Stimulated activated CD8-positive, alpha-beta memory T cell treated with anti-CD3 and anti-CD28 coated beads, Interleukin-12 subunit alpha, Interleukin-12 subunit beta, amount 100 ng/mL, for 1 hour (primary cell): ENCODE results near the gene DCLRE1C.
"Not testable (repeated sequence)": the region's sequence is repeated elsewhere in the genome, so short reads cannot be mapped to it uniquely, and the experiment has no call there.

ENCODE experiments used
- DNase-seq: peaks from one replicate; pipeline ENCODE4 v3.0.0-alpha.2; 2020; ENCODE audit warnings: low read depth

Gene DCLRE1C

GRCh38 chr10:14879928-14880193, 74.0 kb downstream of the DCLRE1C start:
- no peak for DNase-seq

- DNase-seq, result no peak
Measured at GRCh38 chr10:14879124-14879927, 74.6 kb downstream of the DCLRE1C start.

DNA sequence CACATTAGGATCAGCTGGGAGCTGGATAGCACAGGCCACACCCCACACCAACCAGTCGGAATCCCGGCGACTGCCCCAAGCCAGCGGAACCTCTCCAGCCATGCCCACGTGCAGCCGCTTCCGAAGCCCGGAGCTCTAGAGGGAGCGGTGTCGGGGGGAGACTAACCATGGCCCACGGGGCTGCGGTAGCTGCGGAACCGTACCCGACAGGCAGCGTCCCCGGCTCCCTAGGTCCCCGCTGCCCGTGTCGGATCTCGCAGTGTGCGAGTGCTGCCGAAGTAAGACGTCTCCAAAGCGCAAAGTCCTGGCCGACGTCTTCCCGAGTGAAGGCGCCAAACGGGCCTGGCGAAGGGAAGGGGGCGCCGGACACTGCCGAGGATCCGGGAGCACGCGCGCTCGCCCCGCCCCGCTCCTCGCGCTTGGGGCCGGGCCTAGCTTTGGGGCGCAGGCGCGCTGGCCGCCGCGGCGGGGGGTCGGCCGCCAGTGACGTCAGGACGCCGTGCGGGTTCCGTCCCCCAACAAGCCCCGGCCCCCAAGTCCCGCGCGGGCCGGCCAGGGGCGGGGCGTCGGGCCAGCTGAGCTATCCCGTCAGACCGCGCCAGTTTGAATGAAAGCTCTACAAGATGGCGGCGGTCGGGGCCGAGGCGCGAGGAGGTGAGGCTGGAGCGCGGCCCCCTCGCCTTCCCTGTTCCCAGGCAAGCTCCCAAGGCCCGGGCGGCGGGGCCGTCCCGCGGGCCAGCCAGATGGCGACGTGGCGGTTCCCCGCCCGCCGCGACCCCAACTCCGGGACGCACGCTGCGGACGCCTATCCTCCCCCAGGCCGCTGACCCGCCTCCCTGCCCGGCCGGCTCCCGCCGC, 75.4 kb downstream of the DCLRE1C start, which contains the start of gene SUV39H2:
Gene SUV39H2 (plus strand): TSS at position 601 of the 858 bp plus-strand sequence. CDS start 23 bp downstream, at position 624.
- DNase-seq, result peak; percentile 81

GRCh38 chr10:14876764-14877163, 77.1 kb downstream of the DCLRE1C start:
- DNase-seq, result no peak

DNA sequence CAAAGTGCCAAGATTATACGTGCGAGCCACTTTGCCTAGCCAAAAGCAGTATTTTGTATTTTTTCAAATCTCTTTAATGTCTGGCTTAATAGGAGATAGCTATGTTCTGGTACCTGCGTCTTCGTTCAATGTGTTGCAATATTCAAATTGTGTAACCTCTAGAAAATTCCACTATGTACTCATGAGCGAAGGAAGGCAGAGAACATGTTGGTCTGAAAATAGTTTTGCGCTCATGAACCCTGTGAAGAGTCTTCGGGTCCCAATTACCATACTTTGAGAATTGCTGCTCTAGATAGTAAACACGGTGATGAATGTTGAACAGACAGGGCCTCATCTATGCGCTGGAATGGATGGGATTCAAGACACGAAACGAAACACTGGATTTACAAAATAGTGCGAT, 78.0 kb downstream of the DCLRE1C start:
- no peak for DNase-seq

GRCh38 chr10:14873090-14873760, 80.7 kb downstream of the DCLRE1C start:
- no peak for DNase-seq

DNA sequence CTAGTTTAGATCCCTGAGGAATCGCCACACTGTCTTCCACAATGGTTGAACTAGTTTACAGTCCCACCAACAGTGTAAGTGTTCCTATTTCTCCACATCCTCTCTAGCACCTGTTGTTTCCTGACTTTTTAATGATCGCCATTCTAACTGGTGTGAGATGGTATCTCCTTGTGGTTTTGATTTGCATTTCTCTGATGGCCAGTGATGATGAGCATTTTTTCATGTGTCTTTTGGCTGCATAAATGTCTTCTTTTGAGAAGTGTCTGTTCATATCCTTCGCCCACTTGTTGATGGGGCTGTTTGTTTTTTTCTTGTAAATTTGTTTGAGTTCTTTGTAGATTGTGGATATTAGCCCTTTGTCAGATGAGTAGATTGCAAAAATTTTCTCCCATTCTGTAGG, 89.0 kb downstream of the DCLRE1C start:
- DNase-seq, result not testable (repeated sequence)

GRCh38 chr10:14864466-14864865, 89.4 kb downstream of the DCLRE1C start:
- DNase-seq, result not testable (repeated sequence)

DNA sequence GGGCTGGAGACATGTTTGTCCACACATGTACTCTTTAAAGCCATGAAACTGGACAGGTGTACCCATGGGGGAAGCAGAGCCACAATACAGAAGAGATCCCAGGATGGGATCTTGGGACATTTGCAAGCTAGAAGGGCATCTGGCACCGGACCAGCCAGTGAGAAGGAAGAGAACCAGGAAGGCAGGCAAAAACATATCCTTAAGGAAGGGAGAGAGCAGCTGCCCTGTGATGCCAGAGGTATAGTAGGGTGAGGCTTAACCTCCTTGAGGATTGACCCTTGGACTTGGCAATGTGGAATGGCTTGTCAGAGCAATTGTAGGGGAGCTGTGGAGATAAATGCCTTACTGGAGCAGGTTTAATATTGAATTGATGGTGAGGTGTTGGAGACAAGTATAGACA, 93.1 kb downstream of the DCLRE1C start:
- DNase-seq, result no peak

- DNase-seq, result no peak
Measured at GRCh38 chr10:14859775-14860174, 94.1 kb downstream of the DCLRE1C start.

GRCh38 chr10:14859043-14859442, 94.9 kb downstream of the DCLRE1C start:
- DNase-seq, result no peak

GRCh38 chr10:14858338-14858960, 95.4 kb downstream of the DCLRE1C start:
- DNase-seq, result no peak

DNA sequence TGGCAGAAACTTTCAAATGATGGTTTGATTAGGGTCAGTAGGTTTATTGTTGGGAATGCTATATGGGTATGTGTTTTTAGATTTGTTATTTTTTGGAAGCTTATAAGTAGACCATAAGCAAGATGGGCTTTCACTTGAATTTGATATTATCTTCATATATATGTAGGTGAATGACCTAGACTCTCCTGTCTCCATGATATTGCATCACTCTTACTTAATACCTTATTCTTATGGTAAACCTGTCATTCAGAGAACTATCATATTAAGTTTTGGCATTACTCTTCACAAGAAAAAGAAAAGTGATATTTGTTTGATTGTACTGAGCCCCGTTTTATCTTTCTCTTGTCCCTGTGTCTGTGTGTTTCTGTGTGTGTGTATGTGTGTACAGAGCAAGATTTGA, 98.4 kb downstream of the DCLRE1C start:
- DNase-seq, result no peak

DNA sequence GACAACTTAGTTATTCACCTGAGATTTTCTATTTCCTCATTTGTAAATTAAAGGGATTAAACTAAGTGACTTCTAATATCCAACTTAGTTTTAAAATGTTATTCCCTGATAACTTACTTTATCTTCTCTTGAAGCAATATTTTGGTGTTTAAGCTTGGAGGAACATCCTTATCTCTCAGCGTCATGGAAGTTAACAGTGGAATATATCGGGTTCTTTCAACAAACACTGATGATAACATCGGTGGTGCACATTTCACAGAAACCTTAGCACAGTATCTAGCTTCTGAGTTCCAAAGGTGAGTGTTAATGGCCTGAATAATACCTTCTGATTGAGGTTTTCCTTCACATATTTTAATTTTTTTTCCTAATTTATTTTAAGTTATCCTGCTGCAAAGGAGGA, 101.7 kb downstream of the DCLRE1C start:
- DNase-seq, result no peak
